ENCODE measurements around the gene AXIN2.

The AXIN2 gene

DNA sequence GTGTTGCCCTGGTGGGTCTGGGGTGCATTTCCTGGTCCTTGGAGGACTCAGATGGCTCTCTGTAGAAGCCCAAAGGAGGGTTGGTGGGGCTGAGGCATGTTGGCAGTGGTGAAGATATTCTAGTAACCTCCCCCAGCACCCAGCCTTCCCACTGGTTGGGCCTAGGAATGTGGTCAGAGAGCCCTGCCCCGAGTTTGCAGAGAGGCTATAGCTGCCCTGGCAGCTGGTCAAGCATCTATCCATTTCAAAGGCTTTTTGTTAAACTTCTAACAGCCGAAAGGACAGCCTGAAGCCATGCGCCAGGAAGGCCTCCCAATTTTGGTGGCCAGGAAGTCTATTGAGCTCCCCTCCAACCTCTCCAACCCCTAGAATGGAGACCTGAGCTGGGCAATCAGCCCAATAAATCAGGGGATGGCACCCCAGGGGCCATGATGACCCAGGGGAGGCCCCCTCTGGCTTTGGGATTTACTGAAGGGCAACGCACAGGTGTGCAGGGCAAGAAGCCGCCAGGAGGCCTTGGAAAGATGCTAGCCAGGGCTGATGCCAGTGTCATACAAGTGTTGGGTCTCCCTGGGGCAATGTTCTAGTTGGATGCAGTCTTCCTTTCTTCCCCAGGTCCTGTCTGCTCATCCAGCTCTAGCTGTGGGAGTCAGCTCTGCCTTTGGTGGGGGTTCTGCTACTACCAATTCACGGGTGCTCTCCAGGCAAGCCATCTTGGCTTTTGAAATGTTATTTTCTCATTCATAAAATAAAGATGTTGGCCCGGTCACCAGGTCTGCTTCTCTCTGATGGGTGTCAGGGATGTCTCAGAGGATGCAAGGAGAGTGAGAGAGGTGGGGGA is 30.9 kb upstream of the AXIN2 start:
- in situ Hi-C loops (cut with HindIII; ENCODE audit: low sequenced_read_pairs) = no loop called here
- TF ChIP-seq, protein P1, sequence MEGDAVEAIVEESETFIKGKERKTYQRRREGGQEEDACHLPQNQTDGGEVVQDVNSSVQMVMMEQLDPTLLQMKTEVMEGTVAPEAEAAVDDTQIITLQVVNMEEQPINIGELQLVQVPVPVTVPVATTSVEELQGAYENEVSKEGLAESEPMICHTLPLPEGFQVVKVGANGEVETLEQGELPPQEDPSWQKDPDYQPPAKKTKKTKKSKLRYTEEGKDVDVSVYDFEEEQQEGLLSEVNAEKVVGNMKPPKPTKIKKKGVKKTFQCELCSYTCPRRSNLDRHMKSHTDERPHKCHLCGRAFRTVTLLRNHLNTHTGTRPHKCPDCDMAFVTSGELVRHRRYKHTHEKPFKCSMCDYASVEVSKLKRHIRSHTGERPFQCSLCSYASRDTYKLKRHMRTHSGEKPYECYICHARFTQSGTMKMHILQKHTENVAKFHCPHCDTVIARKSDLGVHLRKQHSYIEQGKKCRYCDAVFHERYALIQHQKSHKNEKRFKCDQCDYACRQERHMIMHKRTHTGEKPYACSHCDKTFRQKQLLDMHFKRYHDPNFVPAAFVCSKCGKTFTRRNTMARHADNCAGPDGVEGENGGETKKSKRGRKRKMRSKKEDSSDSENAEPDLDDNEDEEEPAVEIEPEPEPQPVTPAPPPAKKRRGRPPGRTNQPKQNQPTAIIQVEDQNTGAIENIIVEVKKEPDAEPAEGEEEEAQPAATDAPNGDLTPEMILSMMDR (IDR thresholded peaks at IDR 0.05; ENCODE audit: low read depth, low read length) = no peak
- no peak overlapping the region for H3K4me3 ChIP-seq (ENCODE audit: low read depth, low read length)
- no peak for DNase-seq (ENCODE audit: low read depth, low spot score)

- in situ Hi-C loops (cut with HindIII; ENCODE audit: low sequenced_read_pairs) = no loop called here
- no peak overlapping the region for H3K4me3 ChIP-seq (ENCODE audit: low read depth, low read length)
- DNase-seq (ENCODE audit: low read depth, low spot score) = no peak
- TF ChIP-seq, protein P1 (IDR thresholded peaks at IDR 0.05; ENCODE audit: low read depth, low read length) = no peak
Measured at GRCh38 chr17:65589321-65589720, 27.9 kb upstream of the AXIN2 start.

- DNase-seq (ENCODE audit: low read depth, low spot score) = no peak
- in situ Hi-C loops (cut with HindIII; ENCODE audit: low sequenced_read_pairs) = no loop called here
- no peak overlapping the region for H3K4me3 ChIP-seq (ENCODE audit: low read depth, low read length)
- TF ChIP-seq, protein P1 (IDR thresholded peaks at IDR 0.05; ENCODE audit: low read depth, low read length) = peak; percentile 3
Measured at GRCh38 chr17:65588181-65588808, 26.8 kb upstream of the AXIN2 start.

DNA sequence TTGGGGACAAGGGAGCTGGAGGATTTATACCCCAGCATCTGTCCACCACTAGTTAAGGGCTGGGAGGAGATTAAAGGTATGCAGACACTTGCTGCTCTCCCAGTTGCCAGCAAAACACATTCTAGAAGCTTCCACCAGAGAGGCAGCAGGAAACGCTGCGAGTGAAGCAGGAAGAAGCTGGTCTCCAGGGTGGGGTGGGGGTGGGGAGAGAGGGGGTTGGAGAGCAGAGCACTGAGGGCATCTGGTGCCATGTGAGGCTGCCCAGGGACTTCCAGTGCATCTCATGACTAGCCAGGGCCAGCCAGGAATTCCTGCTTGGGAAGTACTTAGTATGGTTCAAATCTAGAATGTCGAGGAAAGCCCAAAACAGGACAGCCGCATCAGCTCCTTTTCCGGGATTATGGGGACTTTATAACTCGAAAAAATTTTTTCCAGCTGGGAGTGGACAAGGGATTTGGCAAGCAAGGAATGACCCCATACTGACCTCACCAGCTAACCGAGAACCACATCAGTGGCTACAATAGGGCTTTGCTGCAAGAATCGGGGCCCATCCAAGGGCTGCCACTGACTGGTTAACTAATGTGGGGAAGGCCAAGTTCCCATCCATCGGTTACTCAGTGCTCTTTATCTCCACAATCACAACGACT is 26.2 kb upstream of the AXIN2 start:
- TF ChIP-seq, protein P1 (IDR thresholded peaks at IDR 0.05; ENCODE audit: low read depth, low read length) = no peak
- in situ Hi-C loops (cut with HindIII; ENCODE audit: low sequenced_read_pairs) = no loop called here
- H3K4me3 ChIP-seq (ENCODE audit: low read depth, low read length) = no peak overlapping the region
- no peak for DNase-seq (ENCODE audit: low read depth, low spot score)

GRCh38 chr17:65586899-65587298 is 25.5 kb upstream of the AXIN2 start:
- in situ Hi-C loops (cut with HindIII; ENCODE audit: low sequenced_read_pairs) = no loop called here
- no peak for DNase-seq (ENCODE audit: low read depth, low spot score)
- no peak overlapping the region for H3K4me3 ChIP-seq (ENCODE audit: low read depth, low read length)
- TF ChIP-seq, protein P1 (IDR thresholded peaks at IDR 0.05; ENCODE audit: low read depth, low read length) = no peak

- TF ChIP-seq, protein P1 (IDR thresholded peaks at IDR 0.05; ENCODE audit: low read depth, low read length) = no peak
- H3K4me3 ChIP-seq (ENCODE audit: low read depth, low read length) = no peak overlapping the region
- in situ Hi-C loops (cut with HindIII; ENCODE audit: low sequenced_read_pairs) = no loop called here
- DNase-seq (ENCODE audit: low read depth, low spot score) = no peak
Measured at GRCh38 chr17:65584604-65585521, 23.4 kb upstream of the AXIN2 start.

Data from astrocyte of the spinal cord (primary cell).